IPS-18c (cell line): Measurements from ENCODE around the gene SPOPL.

Source experiments
- H3K4me3 ChIP-seq: 2 replicates; pipeline ENCODE4 v1.7.0; 2013; ENCODE audit warnings: low read depth, mild to moderate bottlenecking, low read length, moderate library complexity; ENCODE audit not compliant: insufficient read depth
- H3K9me3 ChIP-seq: one replicate; pipeline ENCODE4 v1.6.1; 2013; ENCODE audit warnings: mild to moderate bottlenecking, low read length, moderate library complexity; ENCODE audit not compliant: control insufficient read depth, insufficient read depth

SPOPL gene

DNA sequence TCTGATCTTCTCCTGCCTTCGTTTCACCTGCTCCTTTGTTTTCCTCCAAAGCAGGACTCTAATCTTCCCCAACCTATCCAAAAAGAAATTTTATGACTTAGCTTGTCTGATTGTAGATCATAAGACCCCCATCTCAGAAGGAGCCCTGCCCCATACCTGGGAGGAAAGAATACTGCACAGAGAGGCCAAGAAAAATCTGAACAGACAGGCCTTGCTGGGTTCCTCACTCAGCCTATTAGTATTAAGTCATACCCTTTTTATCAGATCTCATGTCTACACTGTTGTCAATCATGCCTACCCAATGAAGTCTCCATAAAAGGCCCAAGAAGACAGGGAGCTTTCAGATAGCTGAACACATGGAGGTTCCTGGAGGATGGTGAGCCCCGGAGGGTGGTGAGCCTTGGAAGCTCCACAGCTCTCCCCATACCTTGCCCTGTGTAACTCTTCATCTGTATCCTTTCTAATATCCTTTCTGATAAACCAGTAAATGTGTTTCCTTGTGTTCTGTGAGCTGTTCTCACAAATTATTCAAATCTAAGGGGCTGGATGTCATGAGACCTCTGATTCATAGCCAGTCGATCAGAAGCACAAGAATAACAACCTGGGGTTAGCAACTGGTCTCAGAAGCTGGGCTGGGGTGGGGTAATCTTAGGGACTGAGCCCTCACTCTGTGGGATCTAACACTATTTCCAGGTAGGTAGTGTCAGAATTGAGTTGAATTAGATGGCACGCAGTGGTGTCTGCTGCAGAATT lies 108.8 kb downstream of the SPOPL start:
- H3K4me3 ChIP-seq = no peak overlapping the region
- H3K9me3 ChIP-seq = no peaks in the 10 kb centered on the region

DNA sequence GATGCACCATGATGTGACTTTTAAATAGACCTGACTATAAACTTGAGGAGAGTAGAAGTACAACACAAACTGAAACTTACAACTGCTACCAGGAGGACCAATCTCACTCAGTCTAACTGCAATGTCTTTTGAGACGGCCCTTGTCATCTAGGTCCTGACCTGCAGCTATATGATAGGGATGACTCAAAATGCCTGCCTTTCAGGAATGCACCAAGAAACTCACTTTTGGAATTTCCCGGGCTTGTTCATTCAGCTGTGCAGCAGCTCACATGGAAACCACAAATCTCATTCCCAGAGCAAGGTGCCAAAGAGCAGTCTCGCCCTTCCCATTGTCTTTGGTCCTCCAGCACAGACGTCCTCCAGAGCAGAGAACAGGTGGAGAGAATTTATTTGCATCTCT lies 113.7 kb downstream of the SPOPL start:
- no peak overlapping the region for H3K4me3 ChIP-seq
- no peaks in the 10 kb centered on the region for H3K9me3 ChIP-seq

DNA sequence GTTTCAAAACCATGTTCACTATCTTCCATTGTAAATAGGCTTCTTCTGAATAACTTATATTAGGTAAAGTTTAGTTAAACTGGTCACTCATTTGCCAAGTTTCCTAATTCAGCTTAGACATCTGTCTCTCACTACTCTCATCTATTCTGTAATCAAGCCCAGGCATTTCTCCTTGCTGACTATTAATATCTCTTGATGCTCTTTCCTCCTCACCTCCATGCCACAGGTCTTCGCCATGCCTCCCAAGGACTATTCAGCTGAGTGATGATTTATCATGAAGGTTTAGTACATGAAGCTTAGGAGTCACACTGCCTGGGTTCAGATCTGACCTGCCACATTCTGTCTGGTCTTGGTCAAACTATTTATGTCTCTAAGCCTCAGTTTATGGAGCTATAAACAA lies 115.5 kb downstream of the SPOPL start:
- Histone ChIP-seq H3K9me3 (no peaks in the 10 kb centered on the region), H3K4me3 (no peak overlapping the region)

DNA sequence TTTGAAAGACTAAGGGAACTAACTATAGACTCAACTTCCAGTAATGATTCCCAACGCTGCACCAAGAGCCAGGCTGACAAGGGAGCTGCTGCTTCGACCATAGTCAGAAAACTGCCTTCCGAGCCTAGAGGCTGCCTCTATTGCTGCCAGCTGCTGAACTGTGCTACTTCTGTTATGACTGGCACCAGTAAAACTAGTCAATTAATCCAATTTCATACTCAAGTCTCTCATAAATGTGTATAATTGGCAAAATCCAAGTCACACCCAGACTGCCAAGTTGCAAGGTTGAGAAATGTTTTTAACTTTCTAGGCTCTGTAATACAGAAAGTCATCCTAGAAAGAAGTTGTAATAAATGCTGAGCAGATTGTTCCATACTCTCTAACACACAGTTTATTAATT lies 117.4 kb downstream of the SPOPL start:
- H3K4me3 ChIP-seq = no peak overlapping the region

DNA sequence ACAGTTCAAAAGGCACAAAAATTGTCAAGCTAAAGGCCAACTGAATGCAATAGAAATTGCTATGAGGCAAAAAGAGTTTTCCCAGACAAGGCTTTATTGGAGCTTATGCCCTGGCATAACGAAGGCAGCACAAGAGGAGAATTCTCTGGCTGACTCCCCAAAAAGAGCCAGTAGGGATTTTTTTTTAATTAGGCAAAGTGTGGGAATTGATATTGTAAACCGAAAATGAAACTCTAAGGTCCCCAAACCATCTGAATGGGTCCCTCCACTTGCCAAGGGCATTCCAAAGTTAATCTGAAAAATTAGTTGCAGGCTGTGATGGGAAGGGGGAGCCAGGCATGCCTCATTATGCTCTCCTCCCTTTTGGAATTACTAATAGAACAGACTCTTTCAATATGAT lies 118.9 kb downstream of the SPOPL start:
- Histone ChIP-seq H3K4me3 (no peak overlapping the region), H3K9me3 (no peaks in the 10 kb centered on the region)

More for the DNA sequence above, 117.4 kb downstream of the SPOPL start:
- H3K9me3 ChIP-seq = no peaks in the 10 kb centered on the region

DNA sequence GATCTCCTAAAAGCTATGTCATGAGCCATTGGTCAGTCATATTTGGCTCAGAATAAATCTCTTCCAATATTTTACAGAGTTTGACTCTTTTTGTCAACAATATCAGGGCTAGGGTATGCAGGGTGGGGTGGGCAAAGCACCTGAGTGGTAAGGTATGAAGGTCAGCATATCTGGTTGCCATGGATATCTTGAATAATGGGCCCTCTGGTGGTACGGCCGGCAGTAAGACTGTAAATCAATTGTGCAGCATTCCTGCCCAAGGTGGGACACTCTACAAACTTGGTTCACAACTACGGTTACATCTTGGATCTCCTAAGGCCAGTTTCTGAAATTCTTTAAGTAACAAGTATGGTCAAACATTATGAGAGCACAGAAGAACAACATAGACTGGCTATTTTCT lies 119.6 kb downstream of the SPOPL start:
- H3K4me3 ChIP-seq = no peak overlapping the region
- no peaks in the 10 kb centered on the region for H3K9me3 ChIP-seq

DNA sequence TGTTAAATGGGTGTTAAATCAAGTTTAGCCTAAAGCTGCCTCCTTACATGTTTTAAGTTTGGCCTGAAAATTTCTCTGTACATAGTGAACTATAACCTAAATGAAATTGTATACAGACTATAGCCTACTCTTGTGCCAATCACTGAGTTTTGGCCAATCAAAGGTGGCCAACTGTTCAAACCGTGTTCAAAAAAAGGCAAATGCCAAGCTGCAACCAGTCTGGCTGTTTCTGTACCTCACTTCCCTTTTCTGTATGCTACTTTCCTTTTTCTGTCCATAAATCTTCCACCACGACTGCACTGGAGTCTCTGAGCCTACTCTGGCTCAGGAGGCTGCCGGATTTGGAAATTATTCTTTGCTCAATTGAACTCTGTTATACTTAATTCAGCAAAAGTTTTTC lies 121.0 kb downstream of the SPOPL start:
- H3K9me3 ChIP-seq = no peaks in the 10 kb centered on the region
- H3K4me3 ChIP-seq = no peak overlapping the region
